WTC11 (cell line): ENCODE data around the gene PLXND1. TPM values are rescaled to one million over a fixed set of nuclear protein-coding genes. Genes with fewer than 3 reads are reported as not detected.
A peak's percentile ranks its signal among the peaks of the same experiment; 100 is the strongest.

Experiments used
- ATAC-seq: fragments of 200-7000 bp; cut with Tn5 transposase; 2 replicates; pipeline ENCODE4 v1.10.0; 2021; ENCODE audit warnings: mild to moderate bottlenecking, moderate library complexity
- CTCF ChIA-PET: fragments of 300-600 bp; sonication (Branson Sonifier 250); formaldehyde crosslinking; loops from one replicate; lab custom pipeline; 2021; ENCODE audit warnings: antibody characterized with exemption; lab: Charles Lee
- POLR2A ChIA-PET: fragments of 350-600 bp; sonication (Branson Sonifier 250); formaldehyde crosslinking; loops from one replicate; lab custom pipeline; 2021; ENCODE audit warnings: antibody characterized with exemption; lab: Charles Lee
- DNase-seq: peaks from one replicate; pipeline ENCODE4 v3.0.0; 2021; ENCODE audit warnings: low spot score
- H3K27ac Mint-ChIP-seq: 2 replicates; pipeline ENCODE4 v1.8.0; 2021; ENCODE audit warnings: mixed read lengths
- H3K27me3 Mint-ChIP-seq: 2 replicates; pipeline ENCODE4 v1.8.0; 2021; ENCODE audit warnings: low read depth, mild to moderate bottlenecking, moderate library complexity, mixed read lengths
- H3K36me3 Mint-ChIP-seq: 2 replicates; pipeline ENCODE4 v1.8.0; 2021; ENCODE audit warnings: mixed read lengths
- H3K4me1 Mint-ChIP-seq: 2 replicates; pipeline ENCODE4 v1.8.0; 2022; ENCODE audit warnings: mixed read lengths
- H3K4me3 Mint-ChIP-seq: 2 replicates; pipeline ENCODE4 v1.8.0; 2021; ENCODE audit warnings: mild to moderate bottlenecking, moderate library complexity, mixed read lengths
- H3K9me3 Mint-ChIP-seq: 2 replicates; pipeline ENCODE4 v1.8.0; 2021; ENCODE audit warnings: mixed read lengths
- AFF4 ChIP-seq: sonication (generic); formaldehyde crosslinking; IDR thresholded peaks from 2 replicates; pipeline ENCODE4 v1.8.1; 2023; ENCODE audit warnings: mild to moderate bottlenecking, missing genetic modification reagents, borderline replicate concordance
- ATF1 ChIP-seq: sonication (generic); formaldehyde crosslinking; IDR thresholded peaks from 2 replicates; pipeline ENCODE4 v1.8.1; 2023; ENCODE audit warnings: mild to moderate bottlenecking, moderate library complexity, missing genetic modification reagents
- EMX1 ChIP-seq: fragments of 250-450 bp; sonication (Bioruptor Pico); IDR thresholded peaks from 2 replicates; pipeline ENCODE4 v1.8.0; 2021; ENCODE audit warnings: mild to moderate bottlenecking
- ESRRA ChIP-seq: sonication (generic); formaldehyde crosslinking; IDR thresholded peaks from 2 replicates; pipeline ENCODE4 v1.8.1; 2022; ENCODE audit warnings: mild to moderate bottlenecking, missing genetic modification reagents, borderline replicate concordance
- ETV6 ChIP-seq: sonication (generic); formaldehyde crosslinking; IDR thresholded peaks from 2 replicates; pipeline ENCODE4 v1.8.1; 2022; ENCODE audit warnings: mild to moderate bottlenecking, missing genetic modification reagents
- FOXJ3 ChIP-seq: sonication (generic); formaldehyde crosslinking; IDR thresholded peaks from 2 replicates; pipeline ENCODE4 v1.9.0; 2021; ENCODE audit warnings: missing genetic modification reagents, mild to moderate bottlenecking, borderline replicate concordance
- FOXK1 ChIP-seq: sonication (generic); formaldehyde crosslinking; IDR thresholded peaks from 2 replicates; pipeline ENCODE4 v1.8.0; 2022; ENCODE audit warnings: mild to moderate bottlenecking, moderate library complexity, missing genetic modification reagents
- GTF2I ChIP-seq: fragments of 250-450 bp; sonication (Bioruptor Pico); conservative IDR thresholded peaks from 2 replicates; pipeline ENCODE4 v1.4.0; 2021; ENCODE audit warnings: mild to moderate bottlenecking
- HMGA2 ChIP-seq: fragments of 250-450 bp; sonication (Bioruptor Pico); IDR thresholded peaks from 2 replicates; pipeline ENCODE4 v1.4.0; 2021; ENCODE audit warnings: mild to moderate bottlenecking, moderate library complexity
- MXD4 ChIP-seq: fragments of 250-450 bp; sonication (Bioruptor Pico); IDR thresholded peaks from 2 replicates; pipeline ENCODE4 v1.8.0; 2021; ENCODE audit warnings: mild to moderate bottlenecking, moderate library complexity, borderline replicate concordance
- OVOL2 ChIP-seq: fragments of 250-450 bp; sonication (Bioruptor Pico); IDR thresholded peaks from 2 replicates; pipeline ENCODE4 v1.9.0; 2021; ENCODE audit warnings: mild to moderate bottlenecking, borderline replicate concordance
- PREB ChIP-seq: sonication (generic); formaldehyde crosslinking; IDR thresholded peaks from 2 replicates; pipeline ENCODE4 v1.8.1; 2022; ENCODE audit warnings: mild to moderate bottlenecking, missing genetic modification reagents, moderate library complexity, borderline replicate concordance
- STAT6 ChIP-seq: sonication (generic); formaldehyde crosslinking; conservative IDR thresholded peaks from 2 replicates; pipeline ENCODE4 v1.8.1; 2023; ENCODE audit warnings: mild to moderate bottlenecking, low read depth, missing genetic modification reagents, moderate library complexity
- ZNF232 ChIP-seq: sonication (generic); formaldehyde crosslinking; IDR thresholded peaks from 2 replicates; pipeline ENCODE4 v1.8.0; 2022; ENCODE audit warnings: mild to moderate bottlenecking, missing genetic modification reagents
- ZNF396 ChIP-seq: fragments of 250-450 bp; sonication (Bioruptor Pico); IDR thresholded peaks from 2 replicates; pipeline ENCODE4 v1.8.0; 2021; ENCODE audit warnings: mild to moderate bottlenecking, moderate library complexity, borderline replicate concordance
- ZNF512 ChIP-seq: sonication (generic); formaldehyde crosslinking; IDR thresholded peaks from 2 replicates; pipeline ENCODE4 v1.8.1; 2022; ENCODE audit warnings: missing genetic modification reagents, borderline replicate concordance
- total RNA-seq: library from RNA; stranded (reverse); gene quantifications from 3 replicates; pipeline ENCODE4 v1.2.3, GENCODE V29; 2021
- TF ChIP-seq, protein P1 (sequence below): fragments of 250-450 bp; sonication (Bioruptor Pico); IDR thresholded peaks from 2 replicates; pipeline ENCODE4 v1.9.0; 2021; ENCODE audit warnings: mild to moderate bottlenecking
- TF ChIP-seq, protein P2 (sequence below): fragments of 250-450 bp; sonication (Bioruptor Pico); IDR thresholded peaks from 2 replicates; pipeline ENCODE4 v2.1.2; 2022; ENCODE audit warnings: mild to moderate bottlenecking, moderate library complexity
- TF ChIP-seq, protein P3 (sequence below): fragments of 250-450 bp; sonication (Bioruptor Pico); conservative IDR thresholded peaks from 2 replicates; pipeline ENCODE4 v1.9.0; 2021; ENCODE audit warnings: mild to moderate bottlenecking

Gene PLXND1
- total RNA-seq, 1 experiment from 2014 or later = 56.7 TPM

DNA sequence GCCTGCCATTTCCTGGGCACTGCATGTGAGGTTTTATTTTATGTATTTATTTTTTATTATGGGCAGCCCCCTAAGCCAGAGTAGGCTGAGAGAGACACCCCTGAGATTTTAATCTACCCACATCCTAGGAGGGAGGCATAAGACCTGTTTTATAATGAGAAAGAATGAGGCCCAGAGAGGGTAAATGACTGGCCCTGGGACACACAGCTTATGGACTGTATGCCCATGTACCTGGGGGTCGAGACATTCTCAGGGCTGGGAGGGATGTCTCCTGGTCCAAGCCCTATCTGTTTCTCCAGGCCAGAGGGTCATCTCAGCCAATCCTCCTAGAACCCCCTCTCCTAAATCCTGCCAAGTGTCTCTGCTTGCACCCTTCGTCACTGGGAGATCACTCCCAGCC is 6.1 kb downstream of the PLXND1 start:
- Mint-ChIP-seq H3K27me3 (peaks cover 21% of the 10 kb centered on the region), H3K9me3 (no peaks in the 10 kb centered on the region), H3K36me3 (no peaks in the 10 kb centered on the region), H3K4me1 (peaks cover 84% of the 10 kb centered on the region), H3K27ac (no peak overlapping the region), H3K4me3 (no peak overlapping the region)
- POLR2A ChIA-PET = no interaction called here
- ATAC-seq (no peak), DNase-seq (no peak)
- CTCF ChIA-PET = interaction anchor here (0.9 to 6.1 kb wide), 2 partner anchors 25 to 110 kb away, joined by 3 to 47 read pairs; no protein-coding TSS in a partner anchor
- TF ChIP-seq PREB = no peak
- no peak for TF ChIP-seq EMX1 (CRISPR knock-in tag)
- no peak for TF ChIP-seq HMGA2 (CRISPR knock-in tag)
- TF ChIP-seq, protein P1, sequence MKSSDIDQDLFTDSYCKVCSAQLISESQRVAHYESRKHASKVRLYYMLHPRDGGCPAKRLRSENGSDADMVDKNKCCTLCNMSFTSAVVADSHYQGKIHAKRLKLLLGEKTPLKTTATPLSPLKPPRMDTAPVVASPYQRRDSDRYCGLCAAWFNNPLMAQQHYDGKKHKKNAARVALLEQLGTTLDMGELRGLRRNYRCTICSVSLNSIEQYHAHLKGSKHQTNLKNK = no peak
- TF ChIP-seq FOXK1 = no peak
- no peak for TF ChIP-seq GTF2I (CRISPR knock-in tag)
- TF ChIP-seq OVOL2 (CRISPR knock-in tag) = no peak
- TF ChIP-seq MXD4 (CRISPR knock-in tag) = no peak
- TF ChIP-seq ZNF232 (CRISPR knock-in tag) = no peak
- no peak for TF ChIP-seq AFF4 (CRISPR knock-in tag)
- no peak for TF ChIP-seq STAT6 (CRISPR knock-in tag)

- Mint-ChIP-seq H3K4me1 (peaks cover 85% of the 10 kb centered on the region), H3K4me3 (no peak overlapping the region), H3K27me3 (peaks cover 13% of the 10 kb centered on the region), H3K27ac (peak overlapping the region; percentile 87), H3K36me3 (no peaks in the 10 kb centered on the region), H3K9me3 (no peaks in the 10 kb centered on the region)
- ChIA-PET POLR2A (interaction anchor here (1.0 kb wide), 1 partner anchor 160 kb away, joined by 3 read pairs; the partner anchor contains the start of gene MBD4), CTCF (interaction anchor here (0.6 to 6.1 kb wide), 5 partner anchors 9 to 216 kb away, joined by 3 to 47 read pairs (median 3); no protein-coding TSS in a partner anchor)
- ATAC-seq = peak; percentile 50
- DNase-seq = peak; percentile 56
- TF ChIP-seq FOXJ3 (CRISPR knock-in tag) (no peak), ESRRA (CRISPR knock-in tag) (no peak), ATF1 (CRISPR knock-in tag) (no peak), ETV6 (CRISPR knock-in tag) (peak; percentile 85), ZNF396 (CRISPR knock-in tag) (no peak), ZNF512 (CRISPR knock-in tag) (no peak)
- TF ChIP-seq, protein P2, sequence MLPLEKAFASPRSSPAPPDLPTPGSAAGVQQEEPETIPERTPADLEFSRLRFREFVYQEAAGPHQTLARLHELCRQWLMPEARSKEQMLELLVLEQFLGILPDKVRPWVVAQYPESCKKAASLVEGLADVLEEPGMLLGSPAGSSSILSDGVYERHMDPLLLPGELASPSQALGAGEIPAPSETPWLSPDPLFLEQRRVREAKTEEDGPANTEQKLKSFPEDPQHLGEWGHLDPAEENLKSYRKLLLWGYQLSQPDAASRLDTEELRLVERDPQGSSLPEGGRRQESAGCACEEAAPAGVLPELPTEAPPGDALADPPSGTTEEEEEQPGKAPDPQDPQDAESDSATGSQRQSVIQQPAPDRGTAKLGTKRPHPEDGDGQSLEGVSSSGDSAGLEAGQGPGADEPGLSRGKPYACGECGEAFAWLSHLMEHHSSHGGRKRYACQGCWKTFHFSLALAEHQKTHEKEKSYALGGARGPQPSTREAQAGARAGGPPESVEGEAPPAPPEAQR = no peak
- TF ChIP-seq, protein P3, sequence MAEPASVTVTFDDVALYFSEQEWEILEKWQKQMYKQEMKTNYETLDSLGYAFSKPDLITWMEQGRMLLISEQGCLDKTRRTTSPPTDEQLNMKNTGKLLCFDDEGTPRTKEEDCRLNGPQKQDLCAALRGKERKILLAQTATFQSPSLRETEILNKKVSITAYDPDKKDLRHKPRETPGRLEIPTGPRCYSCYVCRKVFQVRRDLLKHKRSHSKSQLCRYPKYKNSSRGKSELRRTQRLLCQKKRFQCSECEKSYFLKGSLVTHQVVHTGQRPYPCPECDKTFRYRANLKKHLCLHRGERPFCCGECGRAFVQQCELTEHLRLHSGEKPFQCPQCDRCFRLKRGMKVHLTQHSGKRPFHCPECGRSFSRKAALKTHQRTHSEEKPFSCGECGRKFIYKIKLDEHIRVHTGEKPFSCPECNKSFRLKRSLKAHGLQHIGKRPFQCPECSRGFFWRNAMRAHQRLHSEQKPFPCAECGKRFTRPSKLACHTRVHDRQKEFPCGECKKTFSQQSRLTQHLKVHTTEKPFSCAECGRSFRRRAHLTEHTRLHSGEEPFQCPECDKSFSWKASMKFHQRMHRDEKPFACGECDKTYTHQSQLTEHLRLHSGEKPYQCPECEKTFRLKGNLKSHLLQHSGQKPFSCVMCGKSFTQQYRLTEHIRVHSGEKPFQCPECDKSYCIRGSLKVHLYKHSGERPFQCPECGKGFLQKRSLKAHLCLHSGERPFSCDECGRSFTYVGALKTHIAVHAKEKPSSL (CRISPR knock-in tag) = no peak
Observed at GRCh38 chr3:129599607-129600006, 6.9 kb downstream of the PLXND1 start.
